ENCODE results near the gene DLX3.

Gene DLX3

GRCh38 chr17:50023520-50023919 lies 28.5 kb upstream of the DLX3 start:
- no peak for DNase-seq (ENCODE audit: low read depth in 2 of 2)

GRCh38 chr17:50022463-50023130 lies 27.6 kb upstream of the DLX3 start:
- DNase-seq (ENCODE audit: low read depth in 2 of 2): no peak

- DNase-seq (ENCODE audit: low read depth in 2 of 2): no peak
These were observed 26.8 kb upstream of the DLX3 start for GRCh38 chr17:50021681-50022370.

GRCh38 chr17:50020841-50021599 lies 26.0 kb upstream of the DLX3 start:
- no peak for DNase-seq (ENCODE audit: low read depth in 2 of 2)

- DNase-seq (ENCODE audit: low read depth in 2 of 2): no peak
These were observed 23.9 kb upstream of the DLX3 start for GRCh38 chr17:50018909-50019308.

- DNase-seq (ENCODE audit: low read depth in 2 of 2): no peak
These were observed 20.1 kb upstream of the DLX3 start for GRCh38 chr17:50015146-50015545.

- DNase-seq (ENCODE audit: low read depth in 2 of 2): no peak
These were observed 19.6 kb upstream of the DLX3 start for GRCh38 chr17:50014471-50015088.

- no peak for DNase-seq (ENCODE audit: low read depth in 2 of 2)
These were observed 18.1 kb upstream of the DLX3 start for GRCh38 chr17:50013079-50013478.

GRCh38 chr17:50009282-50009681 lies 14.3 kb upstream of the DLX3 start:
- no peak for DNase-seq (ENCODE audit: low read depth in 2 of 2)

- DNase-seq (ENCODE audit: low read depth in 2 of 2): no peak
These were observed 8.9 kb upstream of the DLX3 start for GRCh38 chr17:50003911-50004310.

GRCh38 chr17:49998836-49999511 lies 4.0 kb upstream of the DLX3 start:
- DNase-seq (ENCODE audit: low read depth in 2 of 2): no peak

- DNase-seq (ENCODE audit: low read depth in 2 of 2): peak; percentile 60 to 63
These were observed 3.0 kb upstream of the DLX3 start for GRCh38 chr17:49997773-49998703.

GRCh38 chr17:49997301-49997650 lies 2.3 kb upstream of the DLX3 start:
- DNase-seq (ENCODE audit: low read depth in 2 of 2): no peak

- DNase-seq (ENCODE audit: low read depth in 2 of 2): peak in 1 of 2 donors; percentile 65
These were observed 1.7 kb upstream of the DLX3 start for GRCh38 chr17:49996495-49997300.

- DNase-seq (ENCODE audit: low read depth in 2 of 2): no peak
These were observed 1.1 kb upstream of the DLX3 start for GRCh38 chr17:49996121-49996494.

GRCh38 chr17:49994085-49995054 lies 654 bp downstream of the DLX3 start:
- DNase-seq (ENCODE audit: low read depth in 2 of 2): no peak

- DNase-seq (ENCODE audit: low read depth in 2 of 2): no peak
These were observed 1.5 kb downstream of the DLX3 start for GRCh38 chr17:49993423-49994060.

GRCh38 chr17:49992933-49993422 lies 2.0 kb downstream of the DLX3 start:
- DNase-seq (ENCODE audit: low read depth in 2 of 2): no peak
